Activated CD8-positive, alpha-beta memory T cell treated with anti-CD3 and anti-CD28 coated beads for 36 hours (primary cell): Measurements from ENCODE around the gene BMAL2. TPM values are rescaled to one million over a fixed set of nuclear protein-coding genes. Genes with fewer than 3 reads are reported as not detected.

Source experiments
- CTCF ChIA-PET: fragments of 350-600 bp; sonication (Branson Sonifier 250); formaldehyde crosslinking; loops from one replicate; lab custom pipeline; 2021; ENCODE audit warnings: antibody characterized with exemption; lab: Charles Lee
- POLR2A ChIA-PET: fragments of 350-600 bp; sonication (Branson Sonifier 250); formaldehyde crosslinking; loops from one replicate; lab custom pipeline; 2021; ENCODE audit warnings: antibody characterized with exemption; lab: Charles Lee
- total RNA-seq, 2 experiments: library from RNA; stranded (reverse); gene quantifications; one replicate each; pipeline ENCODE4 v1.2.3, GENCODE V29; 2021

BMAL2 gene
- total RNA-seq, 2 experiments from 2014 or later = 18.1 to 19.1 TPM

GRCh38 chr12:27344760-27345159, 12.1 kb downstream of the BMAL2 start:
- ChIA-PET POLR2A (no interaction called here), CTCF (no interaction called here)

- ChIA-PET POLR2A (no interaction called here), CTCF (interaction anchor here (0.6 kb wide), 1 partner anchor 88 kb away, joined by 3 read pairs; no protein-coding TSS in a partner anchor)
Observed at GRCh38 chr12:27345376-27345775, 12.7 kb downstream of the BMAL2 start.

GRCh38 chr12:27347779-27348178, 15.1 kb downstream of the BMAL2 start:
- ChIA-PET POLR2A (no interaction called here), CTCF (no interaction called here)

DNA sequence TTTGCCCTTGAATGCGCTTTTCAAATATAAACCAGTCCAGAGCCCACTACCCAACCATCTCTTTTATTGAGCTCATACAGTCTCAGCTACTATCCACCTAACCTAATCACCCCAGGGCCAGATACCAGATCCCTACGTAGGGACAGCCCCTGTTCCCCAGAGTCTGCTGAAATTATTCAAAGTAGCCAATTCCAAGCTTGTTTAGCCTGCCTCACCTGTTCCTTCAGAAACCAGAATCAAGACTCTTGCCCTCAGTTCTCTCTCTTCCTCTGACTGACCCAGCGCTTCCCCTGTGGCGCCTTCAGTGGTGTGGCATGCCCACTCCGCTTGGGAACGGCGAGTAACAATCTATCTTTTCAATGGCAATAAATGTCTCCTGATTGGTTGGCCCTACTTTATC, 18.8 kb downstream of the BMAL2 start:
- POLR2A ChIA-PET = no interaction called here
- CTCF ChIA-PET = no interaction called here

DNA sequence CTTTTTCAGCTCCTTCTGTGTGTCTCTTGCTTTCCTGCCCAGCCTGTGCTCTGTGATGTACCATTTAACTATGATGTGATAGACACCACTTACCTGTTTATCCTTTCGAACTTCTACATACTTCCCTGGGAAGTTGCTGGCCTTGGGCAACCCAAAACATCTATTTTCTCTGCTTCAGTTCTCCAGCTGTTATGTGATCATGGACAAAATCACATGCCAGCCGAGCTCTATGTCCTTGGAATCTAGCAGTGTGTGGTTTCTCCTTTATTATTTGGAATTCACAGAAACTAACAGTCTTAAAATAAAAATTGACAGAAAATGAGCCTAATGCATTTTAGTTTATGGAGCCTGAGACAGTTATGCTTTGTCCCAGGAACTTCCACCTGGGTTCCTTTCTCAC, 22.9 kb downstream of the BMAL2 start:
- ChIA-PET CTCF (no interaction called here), POLR2A (no interaction called here)

DNA sequence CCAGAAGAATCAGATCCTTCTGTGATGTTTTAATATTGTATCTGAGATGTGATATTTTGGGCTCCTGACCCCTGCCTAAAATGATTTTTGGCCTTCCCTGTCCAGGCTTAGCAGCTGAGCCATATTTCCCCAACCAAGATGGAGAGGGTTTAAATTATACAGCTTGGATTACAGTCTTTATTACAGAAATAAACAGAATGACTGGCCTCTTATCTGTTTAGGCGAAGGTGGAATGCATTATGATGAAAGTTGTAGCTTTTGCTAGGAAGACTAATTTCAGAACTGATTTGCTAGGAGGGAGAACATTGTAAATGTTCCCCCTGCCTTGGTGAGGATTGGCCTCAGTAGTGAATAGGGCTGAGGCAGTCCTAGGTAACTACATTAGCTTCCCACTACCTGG, 23.3 kb downstream of the BMAL2 start:
- ChIA-PET POLR2A (no interaction called here), CTCF (no interaction called here)

DNA sequence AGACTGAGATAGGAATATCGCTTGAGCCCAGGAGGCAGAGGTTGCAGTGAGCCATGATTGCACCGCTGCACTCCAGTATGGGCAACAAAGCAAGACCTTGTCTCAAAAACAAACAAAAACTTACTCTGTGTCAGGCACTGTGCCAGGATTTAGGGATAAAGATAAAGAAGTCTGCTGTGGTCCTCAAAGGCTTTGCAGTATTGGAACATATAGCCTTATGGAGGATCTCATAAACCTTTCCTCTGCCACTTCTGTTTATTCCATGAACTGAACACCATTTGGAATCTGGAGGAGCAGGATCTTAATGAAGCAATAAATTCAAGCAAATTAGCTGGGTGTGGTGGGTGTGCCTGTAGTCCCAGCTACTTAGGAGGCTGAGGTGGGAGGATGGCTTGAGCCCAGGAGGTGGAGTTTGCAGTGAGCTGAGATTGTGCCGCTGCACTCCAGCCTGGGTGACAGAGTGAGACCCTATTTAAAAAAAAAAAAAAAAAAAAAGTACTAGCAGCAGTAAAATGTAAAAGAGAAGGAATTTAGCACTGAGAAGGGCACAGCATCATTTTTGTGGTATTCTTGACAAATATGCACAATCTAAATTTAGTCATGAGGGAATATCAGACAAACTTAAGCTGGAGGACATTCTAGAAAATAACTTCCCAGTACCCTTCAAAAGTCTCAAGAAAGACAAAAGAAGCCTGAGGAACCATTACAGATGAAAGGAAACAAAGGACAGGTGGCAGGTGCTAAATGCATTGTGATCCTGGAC, 27.1 kb downstream of the BMAL2 start:
- ChIA-PET POLR2A (no interaction called here), CTCF (no interaction called here)

GRCh38 chr12:27361372-27361771, 28.7 kb downstream of the BMAL2 start:
- ChIA-PET POLR2A (no interaction called here), CTCF (no interaction called here)

GRCh38 chr12:27366621-27367020, 34.0 kb downstream of the BMAL2 start:
- POLR2A ChIA-PET = no interaction called here
- CTCF ChIA-PET = no interaction called here

DNA sequence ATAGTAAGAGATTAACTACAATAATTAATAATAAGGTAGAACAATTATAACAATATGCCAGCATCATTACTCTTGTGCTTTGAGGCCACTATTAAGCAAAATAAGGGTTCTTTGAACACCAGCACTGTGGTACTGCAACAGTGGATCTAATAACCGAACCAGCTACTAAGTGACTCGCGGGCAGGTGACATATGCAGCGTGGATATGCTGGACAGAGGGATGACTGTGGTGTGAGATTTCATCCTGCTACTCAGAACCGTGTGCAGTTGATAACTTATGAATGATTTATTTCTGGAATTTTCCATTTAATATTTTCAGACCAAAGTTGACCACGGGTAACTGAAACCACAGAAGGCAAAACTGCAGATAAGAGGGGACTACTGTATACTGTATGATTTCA, 34.4 kb downstream of the BMAL2 start:
- CTCF ChIA-PET = no interaction called here

DNA sequence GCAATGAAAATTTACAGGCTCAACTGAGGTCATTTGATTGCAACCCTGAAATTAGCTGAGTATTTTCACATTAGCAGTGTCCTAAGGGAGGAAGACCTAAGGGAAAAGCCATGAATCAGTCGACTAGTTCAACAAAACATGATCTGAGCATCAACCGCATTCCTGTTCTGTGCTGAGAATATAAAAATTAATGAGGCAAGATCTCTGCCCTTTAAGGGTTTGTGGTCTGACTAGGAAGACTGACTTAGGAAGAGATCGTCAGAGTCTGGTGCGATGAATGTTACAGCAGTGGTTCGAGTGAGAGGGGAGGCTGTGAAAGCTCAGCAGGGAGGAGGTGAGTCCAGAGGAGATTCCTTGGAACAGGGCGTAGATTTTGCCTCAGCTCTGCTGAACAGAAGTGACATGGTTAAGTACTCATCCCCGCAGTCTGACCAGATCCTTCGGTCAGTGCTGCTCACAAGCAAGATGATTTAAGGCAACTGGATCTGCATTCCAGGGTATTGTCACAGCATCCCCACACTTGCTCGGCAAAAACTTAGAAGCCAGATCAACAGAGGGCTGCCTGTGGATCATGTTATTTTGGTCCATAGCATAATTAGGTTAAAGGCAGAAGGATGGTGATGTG, 49.6 kb downstream of the BMAL2 start:
- POLR2A ChIA-PET = no interaction called here
- CTCF ChIA-PET = no interaction called here

More for the DNA sequence above, 34.4 kb downstream of the BMAL2 start:
- POLR2A ChIA-PET = no interaction called here

Other genes with a start within 250 kb of the BMAL2 start
- 10 to 100 TPM; 23.8 to 28.8 TPM for gene STK38L, start 88.5 kb upstream of the BMAL2 start, total RNA-seq
- not detected for gene SMCO2, start 113.9 kb downstream of the BMAL2 start, total RNA-seq
- 10 to 100 TPM; 10.1 to 10.6 TPM for gene PPFIBP1, start 191.4 kb downstream of the BMAL2 start, total RNA-seq